Stimulated activated CD4-positive, alpha-beta T cell treated with anti-CD3 and anti-CD28 coated beads, Interleukin-12 subunit alpha, Interleukin-12 subunit beta, amount 100 ng/mL, for 24 hours (primary cell): ENCODE measurements around the gene BTK.

ENCODE experiments used
- DNase-seq, 2 experiments: peaks; one replicate each; pipeline ENCODE4 v3.0.0-alpha.2; 2020; ENCODE audit warnings: low read depth in 2 of 2

Gene BTK

DNA sequence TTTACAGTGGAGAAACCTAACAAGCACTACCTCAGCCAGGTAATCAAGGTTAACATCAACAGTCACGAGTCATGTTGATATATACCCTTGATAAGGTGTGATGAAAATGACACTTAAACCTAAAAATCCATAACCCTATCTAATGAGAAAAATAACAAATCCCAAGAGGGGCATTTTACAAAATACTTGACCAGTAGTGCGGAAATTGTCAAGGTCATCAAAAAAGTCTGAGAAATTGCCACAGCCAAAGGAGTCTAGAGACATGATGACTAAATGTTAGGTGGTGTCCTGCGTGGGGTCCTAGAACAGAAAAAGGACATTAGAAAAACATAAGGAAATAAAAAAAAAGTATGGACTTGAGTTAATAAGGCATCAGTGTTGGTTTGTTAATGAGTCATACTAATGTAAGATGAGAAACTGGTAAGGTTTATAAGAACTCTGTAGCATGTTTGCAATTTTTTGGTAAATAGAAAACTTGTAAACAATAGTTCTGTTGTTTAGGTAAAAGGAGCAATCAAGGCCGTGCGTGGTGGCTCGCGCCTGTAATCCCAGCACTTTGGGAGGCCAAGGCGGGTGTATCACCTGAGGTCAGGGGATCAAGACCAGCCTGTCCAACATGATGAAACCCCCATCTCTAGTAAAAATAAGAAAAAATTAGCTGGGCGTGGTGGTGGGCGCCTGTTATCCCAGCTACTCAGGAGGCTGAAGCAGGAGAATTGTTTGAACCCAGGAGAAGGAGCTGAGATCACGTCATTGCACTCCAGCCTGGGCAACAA is 7.7 kb upstream of the BTK start:
- no peak for DNase-seq

GRCh38 chrX:101391831-101392230 is 5.8 kb upstream of the BTK start:
- no peak for DNase-seq

- DNase-seq, result peak; percentile 69 to 72
These were observed 4.9 kb upstream of the BTK start, which contains the start of gene RPL36A for GRCh38 chrX:101390664-101391525. Gene RPL36A (plus strand): TSS chrX:101391011. CDS start chrX:101391044, 33 bp downstream.

- DNase-seq, result no peak
These were observed 2.6 kb upstream of the BTK start for GRCh38 chrX:101388604-101389003.

- DNase-seq, result no peak
These were observed 523 bp upstream of the BTK start for GRCh38 chrX:101386542-101386885.

DNA sequence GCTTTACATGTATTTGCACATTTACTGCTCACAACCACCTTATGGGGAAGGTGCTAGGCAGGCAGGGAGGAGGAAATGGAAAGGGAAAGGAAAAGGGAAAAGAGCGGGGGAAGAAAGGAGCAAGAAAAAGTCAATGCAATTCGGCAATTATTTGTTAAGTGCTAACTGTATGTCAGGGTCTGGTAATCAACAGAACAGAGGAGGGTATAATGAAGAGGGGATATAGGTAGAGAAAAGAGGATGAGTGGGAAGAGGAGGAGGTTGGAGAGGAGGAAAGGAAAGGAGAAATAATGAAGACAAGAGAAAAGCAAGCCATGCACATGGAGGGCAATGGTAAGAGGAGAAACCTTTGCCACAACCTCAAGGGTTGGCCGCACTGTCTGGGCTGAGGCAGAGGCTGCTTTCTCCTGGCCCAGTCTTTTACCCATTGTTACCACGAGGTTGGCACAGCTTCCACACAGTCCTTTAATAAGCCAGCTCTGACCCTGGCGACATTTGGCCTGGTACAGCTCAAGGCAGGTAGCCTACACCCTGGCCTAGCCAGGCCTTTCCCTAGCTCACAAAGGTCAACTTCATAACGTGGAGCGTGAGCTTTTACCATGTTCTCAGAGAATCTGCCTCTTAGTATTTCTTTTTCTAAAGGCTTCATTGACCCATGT is 836 bp downstream of the BTK start:
- no peak for DNase-seq

GRCh38 chrX:101383679-101384205 is 2.2 kb downstream of the BTK start:
- DNase-seq, result no peak

DNA sequence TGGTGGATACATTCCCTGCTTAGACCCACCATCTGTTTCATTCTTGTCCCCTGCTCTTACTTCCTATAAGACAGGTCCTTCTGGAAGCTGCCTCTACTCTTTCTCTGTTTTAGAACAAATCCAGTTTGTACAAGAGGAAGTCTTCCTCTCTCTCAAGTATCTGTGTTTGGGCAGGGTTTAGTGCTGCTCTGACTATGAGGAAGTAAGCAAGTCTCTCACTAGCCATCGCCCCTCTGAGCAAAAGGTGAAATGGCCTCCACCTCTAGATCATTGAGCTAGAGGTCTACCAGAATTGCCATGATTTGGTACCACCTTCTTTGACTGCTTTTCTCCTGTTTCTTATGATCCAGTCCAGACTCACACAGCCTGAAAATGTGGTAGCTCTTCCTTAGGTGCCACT is 8.4 kb downstream of the BTK start:
- DNase-seq, result no peak

GRCh38 chrX:101370888-101371504 is 15.0 kb downstream of the BTK start:
- no peak for DNase-seq

- no peak for DNase-seq
These were observed 16.3 kb downstream of the BTK start for GRCh38 chrX:101369687-101370086.

GRCh38 chrX:101368800-101369199 is 17.2 kb downstream of the BTK start:
- DNase-seq, result no peak

DNA sequence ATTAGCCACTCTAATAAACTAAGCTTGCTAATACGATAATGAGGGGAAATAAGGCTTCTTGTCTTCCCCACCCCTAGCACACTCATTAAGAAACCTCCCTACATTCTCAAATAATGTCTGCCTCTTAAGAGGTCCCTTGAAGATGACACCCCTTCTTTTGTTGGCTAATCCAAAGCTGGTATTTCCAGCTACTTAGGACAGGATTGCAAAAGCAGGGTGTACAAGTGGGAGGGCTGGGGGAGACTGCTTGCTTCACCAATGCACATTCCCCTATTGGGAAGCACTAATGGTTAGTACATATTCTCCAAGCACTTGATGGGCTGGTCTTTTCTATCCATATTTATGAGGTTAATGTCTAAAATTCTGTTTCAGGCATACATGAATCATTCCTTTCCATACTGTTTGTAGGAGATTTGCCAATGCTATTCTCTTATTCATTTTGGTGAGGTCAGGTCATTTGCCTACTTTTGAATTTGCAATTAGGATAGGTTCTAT is 20.6 kb downstream of the BTK start:
- DNase-seq, result no peak

DNA sequence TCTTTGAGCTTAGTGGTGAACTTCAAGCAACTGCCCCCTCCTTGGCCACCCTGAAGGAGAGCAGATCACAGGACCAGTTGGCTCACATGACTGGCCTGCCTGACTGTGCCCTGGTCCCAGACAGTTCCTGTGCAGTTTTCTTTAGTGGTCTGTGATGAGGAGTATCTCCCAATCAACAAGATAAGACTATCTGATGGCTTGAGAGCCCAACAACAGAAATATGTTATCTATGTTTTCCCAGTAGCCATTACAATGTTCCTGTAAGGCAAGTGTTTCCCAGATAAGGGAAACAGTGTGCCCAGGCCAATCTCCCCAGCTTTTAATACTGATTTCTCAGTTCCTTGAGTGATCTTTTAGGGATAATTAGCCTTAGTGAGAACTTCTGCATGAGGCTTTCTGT is 23.2 kb downstream of the BTK start:
- DNase-seq, result no peak

DNA sequence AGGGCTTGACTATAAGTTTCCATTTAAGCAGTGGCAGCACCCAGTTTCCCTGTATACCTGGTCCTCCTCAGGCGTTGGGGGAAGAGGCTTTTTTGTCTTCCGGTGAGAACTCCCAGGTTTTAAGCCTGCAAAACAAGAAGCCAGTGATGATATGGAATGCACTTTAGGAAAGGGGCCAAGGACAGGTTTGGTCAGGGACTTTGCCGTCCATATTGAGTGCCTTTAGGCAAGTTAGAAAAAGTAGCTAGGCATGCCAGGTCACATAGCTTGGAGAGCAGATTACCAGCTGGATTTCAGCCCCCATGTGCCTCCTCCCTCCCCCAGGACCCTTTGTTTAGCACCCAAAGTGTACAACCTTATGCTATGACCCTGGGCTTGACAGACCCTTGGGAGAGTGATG is 23.9 kb downstream of the BTK start:
- DNase-seq, result no peak

DNA sequence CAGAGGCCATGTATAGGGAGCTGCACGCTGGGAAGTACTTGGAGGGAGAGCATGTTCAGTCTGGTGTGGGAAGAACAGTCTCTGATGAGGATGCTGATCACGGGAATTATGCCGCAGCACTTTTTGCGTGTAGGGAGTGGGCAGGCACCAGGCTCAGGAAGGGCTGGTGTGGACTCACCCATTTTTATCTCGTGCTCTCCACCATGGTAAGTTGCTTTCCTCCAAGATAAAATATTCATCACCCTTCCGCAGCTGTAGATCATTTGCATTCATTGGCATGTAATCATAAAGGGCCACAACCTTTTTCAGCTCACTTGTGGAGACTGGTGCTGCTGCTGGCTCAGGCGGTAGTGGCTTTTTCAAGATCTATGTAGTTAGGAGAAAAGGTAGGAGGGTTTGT is 25.6 kb downstream of the BTK start:
- no peak for DNase-seq

DNA sequence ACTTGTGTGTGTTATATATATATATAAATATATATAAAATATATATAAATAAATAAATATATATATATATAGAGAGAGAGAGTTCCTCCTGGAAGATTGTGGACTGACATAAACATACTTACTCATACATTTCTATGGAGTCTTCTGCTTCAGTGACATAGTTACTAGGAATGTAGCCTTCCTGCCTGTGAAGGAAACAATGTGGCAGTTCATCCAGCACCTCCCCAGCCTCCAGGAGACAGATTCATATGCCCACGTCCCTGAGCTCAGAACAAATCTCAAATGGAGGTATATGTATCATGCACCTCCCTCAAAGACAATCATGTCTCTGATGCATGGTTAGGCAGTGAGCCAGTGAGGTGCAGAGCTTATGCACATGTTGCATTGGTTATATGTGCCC is 26.0 kb downstream of the BTK start:
- DNase-seq, result no peak

GRCh38 chrX:101357166-101357795 is 28.7 kb downstream of the BTK start:
- no peak for DNase-seq

DNA sequence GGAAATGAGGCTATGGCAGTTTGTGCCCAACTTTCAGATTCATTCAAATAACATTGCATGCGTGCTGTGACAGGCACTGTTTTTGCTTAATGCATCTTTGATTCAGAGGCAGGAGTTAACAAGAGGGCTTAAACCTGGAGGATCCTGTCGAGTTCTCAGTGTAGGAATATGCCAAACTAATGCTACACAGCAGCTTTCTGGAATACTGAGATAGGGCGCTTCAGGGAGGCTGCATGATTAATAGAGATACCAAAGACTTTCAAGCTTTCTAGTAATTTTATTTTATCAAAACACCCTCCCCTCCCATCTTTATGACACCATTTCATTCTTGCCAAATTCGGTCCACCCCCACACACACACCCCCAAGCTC is 36.8 kb downstream of the BTK start:
- DNase-seq, result no peak

GRCh38 chrX:101348452-101349192 is 37.4 kb downstream of the BTK start, which contains the start of gene TIMM8A:
Gene TIMM8A (minus strand): TSS chrX:101348742. CDS start chrX:101348664, 78 bp downstream.
- DNase-seq, result peak; percentile 67 to 72

DNA sequence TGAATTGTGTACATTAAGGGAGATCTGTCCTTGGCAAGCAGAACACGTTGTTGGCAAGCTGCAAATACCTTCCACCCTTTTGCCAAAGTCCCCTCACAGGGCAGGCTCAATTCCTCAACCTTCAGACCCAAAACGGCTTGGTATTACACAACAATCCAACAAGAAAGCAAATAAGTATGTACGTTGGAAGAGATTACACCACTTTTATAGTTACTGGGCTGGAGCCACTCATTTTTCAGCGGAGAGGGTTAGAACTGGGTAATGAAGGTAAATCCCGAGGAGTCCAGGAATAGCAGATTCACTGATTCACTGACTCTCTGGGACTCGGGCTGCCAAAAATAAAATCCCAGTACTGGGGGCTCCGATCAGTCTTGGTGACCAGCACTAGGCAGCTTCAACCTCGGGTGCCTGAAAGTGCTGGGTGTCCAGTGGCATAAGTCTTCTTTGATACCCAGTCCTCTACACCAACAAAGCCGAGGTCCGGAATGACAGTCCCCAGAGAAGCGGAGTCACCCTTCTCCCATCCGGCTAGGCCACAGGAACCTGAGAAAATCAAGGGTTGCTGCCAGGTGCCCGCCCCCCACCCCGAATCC is 38.0 kb downstream of the BTK start:
- no peak for DNase-seq
